Cardiac fibroblast (primary cell): Measurements from ENCODE around the gene CHIT1.

Source experiments
- DNase-seq, 2 donors: peaks; one replicate each; pipeline versions ENCODE4 v3.0.0 to v3.0.0-alpha.2; 2010; ENCODE audit warnings: low read depth in 2 of 2
- H3K4me3 ChIP-seq, 2 donors: replicated peaks in 1 of 2; 1 replicate in 1 of 2; 2 replicates in 1 of 2; pipeline ENCODE4 v1.5.1; 2011; ENCODE audit warnings: low read depth in 2 of 2, low read length in 2 of 2, mild to moderate bottlenecking in 2 of 2, moderate library complexity in 1 of 2
- CTCF ChIP-seq: IDR thresholded peaks from one replicate; pipeline ENCODE4 v1.5.1; 2011; ENCODE audit warnings: low read depth, mild to moderate bottlenecking, low read length, inconsistent platforms

Gene CHIT1

GRCh38 chr1:203168991-203169390 is 60.5 kb downstream of the CHIT1 start:
- DNase-seq: no peak
- H3K4me3 ChIP-seq: no peak overlapping the region
- no peak for TF ChIP-seq CTCF

DNA sequence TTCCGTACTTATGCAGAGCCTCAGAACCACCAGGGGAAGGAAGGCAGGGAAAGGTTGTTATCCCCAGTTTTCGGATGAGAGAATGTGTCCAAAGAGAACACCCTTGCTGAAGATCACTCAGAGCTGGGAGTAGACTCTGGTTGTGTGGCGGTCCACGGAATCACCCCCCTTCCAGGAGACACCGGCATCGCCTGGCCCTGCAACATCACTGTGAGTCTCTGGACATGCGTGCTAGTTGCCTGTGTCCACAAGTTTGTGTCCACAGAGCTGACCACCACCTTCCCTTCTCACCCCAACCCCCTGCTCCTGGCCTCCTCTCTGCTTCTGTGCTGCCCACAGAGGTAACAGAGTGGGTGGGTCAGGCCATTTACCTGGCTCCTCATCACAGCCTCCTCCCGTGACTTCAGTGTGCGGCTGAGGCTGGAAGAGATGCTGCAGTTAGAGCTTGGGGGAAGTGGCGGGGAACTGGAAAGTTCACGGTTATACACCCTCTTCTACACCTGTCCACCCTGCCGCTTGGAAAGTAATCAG is 61.2 kb downstream of the CHIT1 start:
- H3K4me3 ChIP-seq: no peak overlapping the region
- no peak for DNase-seq
- TF ChIP-seq CTCF: no peak

DNA sequence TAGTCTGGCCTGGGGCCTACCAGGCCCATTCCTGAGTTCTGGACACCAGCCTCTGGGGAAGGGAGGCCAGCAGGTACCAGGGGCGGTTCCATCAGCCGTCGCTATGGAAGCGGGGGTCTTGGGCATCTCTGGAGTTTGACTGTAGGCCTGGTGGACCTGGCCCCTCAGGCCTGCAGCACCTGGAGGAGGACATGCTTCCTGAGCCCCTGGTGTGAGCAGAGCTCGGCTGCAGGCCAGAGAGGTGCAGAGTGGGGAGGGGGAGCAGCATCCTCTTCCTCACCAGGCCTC is 61.6 kb downstream of the CHIT1 start:
- no peak overlapping the region for H3K4me3 ChIP-seq
- TF ChIP-seq CTCF: no peak
- no peak for DNase-seq

DNA sequence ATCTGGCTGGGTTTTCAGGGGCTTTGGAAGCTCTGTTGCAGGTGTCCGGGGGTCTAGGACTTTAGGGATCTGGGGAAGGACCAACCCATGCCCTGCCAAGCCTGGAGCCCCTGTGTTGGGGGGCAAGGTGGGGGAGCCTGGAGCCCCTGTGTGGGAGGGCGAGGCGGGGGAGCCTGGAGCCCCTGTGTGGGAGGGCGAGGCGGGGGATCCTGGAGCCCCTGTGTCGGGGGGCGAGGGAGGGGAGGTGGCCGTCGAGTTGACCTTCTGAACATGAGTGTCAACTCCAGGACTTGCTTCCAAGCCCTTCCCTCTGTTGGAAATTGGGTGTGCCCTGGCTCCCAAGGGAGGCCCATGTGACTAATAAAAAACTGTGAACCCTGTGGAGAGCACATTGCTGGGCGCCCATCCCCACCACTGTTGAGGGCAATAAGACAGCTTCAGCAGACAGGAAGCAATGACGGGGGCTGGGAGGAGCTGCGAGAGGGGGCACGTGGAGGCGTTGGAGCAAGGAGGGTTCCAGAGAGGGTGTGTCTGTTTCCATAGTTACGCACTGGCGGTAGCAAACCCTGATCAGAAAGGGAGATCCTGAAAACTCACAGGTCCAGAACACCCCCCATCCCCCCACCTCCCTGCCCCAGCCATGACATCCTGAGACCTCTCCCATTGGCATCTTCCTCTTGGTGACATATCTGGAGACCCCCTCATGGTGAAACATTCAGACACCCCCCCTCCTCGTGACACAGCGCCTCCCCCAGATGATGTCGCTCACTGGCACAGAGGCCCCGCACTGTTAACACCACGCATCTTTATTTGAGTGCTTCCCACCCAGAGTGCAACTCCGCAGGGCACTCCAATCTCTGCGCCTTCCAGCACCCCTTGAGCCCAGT is 62.2 kb downstream of the CHIT1 start:
- H3K4me3 ChIP-seq: no peak overlapping the region
- DNase-seq: peak in 1 of 2 donors; percentile 28
- no peak for TF ChIP-seq CTCF

DNA sequence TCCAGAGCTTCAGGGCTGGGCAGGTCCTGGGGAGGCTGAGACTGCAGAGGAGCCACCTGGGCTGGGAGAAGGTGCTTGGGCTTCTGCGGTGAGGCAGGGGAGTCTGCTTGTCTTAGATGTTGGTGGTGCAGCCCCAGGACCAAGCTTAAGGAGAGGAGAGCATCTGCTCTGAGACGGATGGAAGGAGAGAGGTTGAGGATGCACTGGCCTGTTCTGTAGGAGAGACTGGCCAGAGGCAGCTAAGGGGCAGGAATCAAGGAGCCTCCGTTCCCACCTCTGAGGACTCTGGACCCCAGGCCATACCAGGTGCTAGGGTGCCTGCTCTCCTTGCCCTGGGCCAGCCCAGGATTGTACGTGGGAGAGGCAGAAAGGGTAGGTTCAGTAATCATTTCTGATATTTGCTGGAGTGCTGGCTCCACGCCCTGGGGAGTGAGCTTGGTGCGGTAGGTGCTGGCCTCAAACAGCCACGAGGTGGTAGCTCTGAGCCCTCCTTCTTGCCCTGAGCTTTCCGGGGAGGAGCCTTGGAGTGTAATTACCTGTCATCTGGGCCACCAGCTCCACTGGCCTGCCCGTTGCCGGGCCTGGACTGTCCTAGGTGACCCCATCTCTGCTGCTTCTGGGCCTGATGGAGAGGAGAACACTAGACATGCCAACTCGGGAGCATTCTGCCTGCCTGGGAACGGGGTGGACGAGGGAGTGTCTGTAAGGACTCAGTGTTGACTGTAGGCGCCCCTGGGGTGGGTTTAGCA is 63.1 kb downstream of the CHIT1 start:
- no peak overlapping the region for H3K4me3 ChIP-seq
- TF ChIP-seq CTCF: peak; percentile 5
- no peak for DNase-seq
